ENCODE data around the gene SUPT20HL1.

SUPT20HL1 gene

DNA sequence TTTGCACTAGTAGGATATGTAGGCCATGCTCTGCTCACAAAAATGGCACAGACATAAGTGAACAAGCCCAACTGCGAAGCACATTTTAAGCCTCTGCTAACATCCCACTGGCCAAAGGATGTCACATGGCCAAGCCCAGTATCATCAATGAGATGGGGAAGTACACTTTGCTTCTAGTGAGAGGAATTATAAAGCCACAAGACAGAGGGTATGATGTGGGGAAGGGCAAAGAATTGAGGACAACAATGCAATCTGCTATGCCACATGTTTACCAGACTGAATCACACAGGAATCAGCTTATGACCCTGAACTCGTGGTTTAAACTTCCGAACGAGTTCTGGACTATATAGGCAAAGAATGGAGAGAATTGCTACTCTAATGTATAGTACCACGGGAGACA, 39.1 kb downstream of the SUPT20HL1 start:
- DNase-seq, result no peak

DNA sequence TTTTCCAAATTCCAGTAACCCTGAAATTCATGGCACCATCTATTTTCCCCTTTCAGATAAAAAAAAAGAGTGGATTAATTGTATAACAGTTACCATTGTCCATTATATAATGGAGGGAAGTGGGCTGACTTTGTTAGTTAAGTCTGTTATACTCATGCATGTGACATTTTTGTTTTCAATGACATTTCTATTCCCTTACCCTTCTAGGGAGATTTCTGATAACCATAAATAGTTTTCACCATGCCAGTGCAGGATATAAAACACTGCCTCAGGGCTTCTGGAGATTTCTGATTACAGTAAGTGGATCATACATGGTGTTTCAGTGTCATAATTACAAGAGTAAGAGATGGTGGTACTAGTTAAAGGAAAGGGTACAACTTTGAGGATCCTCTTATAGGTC, 45.5 kb downstream of the SUPT20HL1 start:
- no peak for DNase-seq

Measured in activated CD4-positive, alpha-beta T cell treated with anti-CD3 and anti-CD28 coated beads for 4 hours (primary cell).